SH-SY5Y (cell line): ENCODE results near the gene PDIA2.

Source experiments
- GATA2 ChIP-seq: IDR thresholded peaks from 2 replicates; pipeline ENCODE4 v1.6.1; 2011; ENCODE audit warnings: mild to moderate bottlenecking, low read depth, low read length
- GATA3 ChIP-seq: IDR thresholded peaks from 2 replicates; pipeline ENCODE4 v1.6.1; 2011; ENCODE audit warnings: low read depth, mild to moderate bottlenecking, low read length, moderate library complexity

The PDIA2 gene

GRCh38 chr16:259226-259625, 23.7 kb upstream of the PDIA2 start:
- TF ChIP-seq GATA2: no peak
- TF ChIP-seq GATA3: no peak

GRCh38 chr16:259814-260253, 23.1 kb upstream of the PDIA2 start:
- no peak for TF ChIP-seq GATA3
- TF ChIP-seq GATA2: no peak

GRCh38 chr16:260326-260725, 22.6 kb upstream of the PDIA2 start:
- TF ChIP-seq GATA3 (no peak), GATA2 (no peak)

DNA sequence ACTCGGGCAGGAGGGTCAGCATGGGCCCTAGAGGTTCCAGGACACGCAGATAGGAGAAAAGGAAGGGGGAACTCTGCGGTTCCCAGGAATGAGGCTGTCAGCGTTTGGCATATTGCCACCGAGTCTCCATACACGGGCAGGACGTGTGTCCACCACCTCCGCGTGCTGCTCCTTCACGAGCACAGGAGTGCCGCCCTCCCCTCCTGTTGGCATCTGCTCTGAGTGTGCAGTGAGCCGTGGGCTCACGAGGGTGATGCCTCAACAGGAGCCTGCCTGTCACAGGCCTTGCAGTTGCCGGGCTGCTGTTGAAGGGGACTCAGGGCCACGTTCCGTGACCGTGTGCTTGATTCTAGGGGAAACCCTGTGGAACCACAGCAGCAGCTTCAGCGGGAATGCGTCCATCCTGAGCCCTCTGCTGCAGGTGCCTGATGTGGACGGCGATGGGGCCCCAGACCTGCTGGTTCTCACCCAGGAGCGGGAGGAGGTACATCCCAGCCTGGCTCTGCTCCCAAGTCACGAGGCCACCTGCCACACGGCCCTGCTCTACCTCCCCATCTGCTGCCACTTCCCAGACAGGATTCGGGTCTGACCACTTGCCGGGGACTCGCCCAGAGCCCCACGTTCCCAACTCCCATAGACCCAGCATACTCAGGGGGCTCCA, 21.8 kb upstream of the PDIA2 start:
- no peak for TF ChIP-seq GATA2

- no peak for TF ChIP-seq GATA3
- TF ChIP-seq GATA2: no peak
Measured at GRCh38 chr16:262121-262745, 20.7 kb upstream of the PDIA2 start.

- TF ChIP-seq GATA3: no peak
- no peak for TF ChIP-seq GATA2
Measured at GRCh38 chr16:263182-263774, 19.7 kb upstream of the PDIA2 start.

GRCh38 chr16:263944-264343, 19.0 kb upstream of the PDIA2 start:
- no peak for TF ChIP-seq GATA2

- TF ChIP-seq GATA3 (no peak), GATA2 (no peak)
Measured at GRCh38 chr16:264440-264951, 18.5 kb upstream of the PDIA2 start.

DNA sequence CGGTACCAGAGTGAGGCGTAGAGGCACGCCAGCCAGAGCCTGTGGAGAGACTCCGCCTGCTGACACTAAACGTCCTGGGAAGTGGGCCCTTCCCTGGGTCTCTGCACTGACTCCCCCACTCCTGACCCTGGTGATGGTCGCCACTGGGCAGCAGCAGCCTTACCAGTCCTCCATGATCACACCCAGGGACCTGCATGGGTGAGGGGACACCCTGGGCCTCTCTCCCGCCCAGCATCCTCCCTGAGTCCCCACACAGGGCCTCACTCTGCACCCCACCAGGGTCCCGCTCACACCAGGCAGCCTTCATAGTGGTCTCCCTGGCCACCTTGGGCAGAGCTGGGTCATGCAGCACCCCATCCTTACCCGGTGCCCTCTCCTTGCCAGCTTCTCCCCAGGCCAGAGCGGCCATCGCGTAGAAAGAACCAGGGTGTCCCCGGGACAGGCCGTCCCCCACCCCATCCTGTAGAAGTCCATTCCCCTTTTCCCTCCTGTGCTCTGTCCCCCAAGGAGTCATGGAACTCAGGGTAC, 17.9 kb upstream of the PDIA2 start:
- no peak for TF ChIP-seq GATA3
- no peak for TF ChIP-seq GATA2

GRCh38 chr16:265711-266110, 17.3 kb upstream of the PDIA2 start:
- TF ChIP-seq GATA3: no peak
- TF ChIP-seq GATA2: no peak

- TF ChIP-seq GATA3: no peak
- TF ChIP-seq GATA2: no peak
Measured at GRCh38 chr16:266258-267164, 16.5 kb upstream of the PDIA2 start.

- TF ChIP-seq GATA3 (no peak), GATA2 (no peak)
Measured at GRCh38 chr16:268141-269053, 14.6 kb upstream of the PDIA2 start.
